A673 (cell line): ENCODE data around the gene CYBA. TPM values are rescaled to one million over a fixed set of nuclear protein-coding genes. Genes with fewer than 3 reads are reported as not detected.

Experiments
- BruUV-seq: library from RNA; stranded (reverse); fragments of 400-500 nt; replicated peaks from 2 replicates; lab custom pipeline; 2021; lab: Mats Ljungman, UMichigan
- CTCF ChIA-PET: fragments of 300-600 bp; sonication (Branson Sonifier 250); formaldehyde crosslinking; loops from one replicate; lab custom pipeline; 2022; ENCODE audit warnings: antibody characterized with exemption; lab: Charles Lee
- POLR2A ChIA-PET: fragments of 300-600 bp; sonication (Branson Sonifier 250); formaldehyde crosslinking; loops from one replicate; lab custom pipeline; 2022; ENCODE audit warnings: antibody characterized with exemption; ENCODE audit not compliant: low non-redundant PET; lab: Charles Lee
- DNase-seq: peaks from one replicate; pipeline ENCODE4 v3.0.0-alpha.2; 2015; ENCODE audit warnings: low spot score
- H3K27ac ChIP-seq: fragments of 200-600 bp; sonication (generic); 2 replicates; pipeline ENCODE4 v1.5.1; 2016; ENCODE audit warnings: mixed run types, low read depth, mild to moderate bottlenecking, mixed read lengths, antibody characterized with exemption, low read length; ENCODE audit not compliant: poor library complexity, severe bottlenecking
- H3K27me3 ChIP-seq: fragments of 200-600 bp; sonication (generic); replicated peaks from 2 replicates; pipeline ENCODE4 v1.6.1; 2017; ENCODE audit warnings: mixed run types, low read depth, mild to moderate bottlenecking, mixed read lengths, antibody characterized with exemption, low read length; ENCODE audit not compliant: insufficient read depth, poor library complexity
- H3K36me3 ChIP-seq: fragments of 200-600 bp; sonication (generic); 2 replicates; pipeline ENCODE4 v1.6.1; 2016; ENCODE audit warnings: mixed run types, mild to moderate bottlenecking, mixed read lengths, antibody characterized with exemption, low read length; ENCODE audit not compliant: insufficient read depth, poor library complexity, severe bottlenecking
- H3K4me1 ChIP-seq: fragments of 200-600 bp; sonication (generic); 2 replicates; pipeline ENCODE4 v1.6.1; 2017; ENCODE audit warnings: mixed run types, mild to moderate bottlenecking, mixed read lengths, antibody characterized with exemption, low read length; ENCODE audit not compliant: insufficient read depth, poor library complexity, severe bottlenecking
- H3K4me3 ChIP-seq: fragments of 200-600 bp; sonication (generic); 2 replicates; pipeline ENCODE4 v1.5.1; 2016; ENCODE audit warnings: low read depth, mixed run types, mild to moderate bottlenecking, mixed read lengths, low read length; ENCODE audit not compliant: poor library complexity, severe bottlenecking
- H3K9me3 ChIP-seq: fragments of 200-600 bp; sonication (generic); 2 replicates; pipeline ENCODE4 v1.6.1; 2016; ENCODE audit warnings: mixed run types, low read depth, mild to moderate bottlenecking, mixed read lengths, antibody characterized with exemption, low read length; ENCODE audit not compliant: poor library complexity, severe bottlenecking
- CTCF ChIP-seq: fragments of 300-800, 200-600 bp; sonication (generic); conservative IDR thresholded peaks from 2 replicates; pipeline ENCODE4 v1.5.1; 2017; ENCODE audit warnings: low read depth, mild to moderate bottlenecking, antibody characterized with exemption, low read length, moderate library complexity, mixed read lengths
- EZH2 ChIP-seq: fragments of 200-600 bp; sonication (generic); IDR thresholded peaks from 2 replicates; pipeline ENCODE4 v1.6.1; 2017; ENCODE audit warnings: borderline replicate concordance, low read depth, mild to moderate bottlenecking, mixed read lengths, antibody characterized with exemption, low read length; ENCODE audit not compliant: poor library complexity, severe bottlenecking
- intact Hi-C: fragments of 100-400 bp; cut with micrococcal nuclease; formaldehyde crosslinking; loops from one replicate; pipeline ENCODE4 v1.10.0; 2022; ENCODE audit not compliant: unreplicated experiment
- total RNA-seq: library from RNA; stranded (reverse); gene quantifications from 2 replicates; pipeline ENCODE4 v1.2.3, GENCODE V29; 2021

Gene CYBA
- total RNA-seq, 1 experiment from 2014 or later, result 44.7 TPM

GRCh38 chr16:88691129-88691813 lies 40.4 kb upstream of the CYBA start:
- Histone ChIP-seq H3K9me3 (no peaks in the 10 kb centered on the region), H3K27me3 (no peaks in the 10 kb centered on the region), H3K4me3 (no peak overlapping the region), H3K27ac (no peak overlapping the region), H3K4me1 (no peaks in the 10 kb centered on the region), H3K36me3 (no peaks in the 10 kb centered on the region)
- TF ChIP-seq CTCF, result no peak
- TF ChIP-seq EZH2, result no peak
- ChIA-PET POLR2A (no interaction called here), CTCF (no interaction called here)
- intact Hi-C loops, result no loop called here
- no TSS peak for BruUV-seq
- DNase-seq, result no peak

- no TSS peak for BruUV-seq
- Histone ChIP-seq H3K27ac (no peak overlapping the region), H3K4me3 (no peak overlapping the region), H3K9me3 (no peaks in the 10 kb centered on the region), H3K4me1 (peaks cover 3% of the 10 kb centered on the region), H3K36me3 (no peaks in the 10 kb centered on the region), H3K27me3 (no peaks in the 10 kb centered on the region)
- ChIA-PET POLR2A (no interaction called here), CTCF (no interaction called here)
- no peak for TF ChIP-seq EZH2
- intact Hi-C loops, result no loop called here
- DNase-seq, result no peak
Observed at GRCh38 chr16:88690341-88691128, 39.7 kb upstream of the CYBA start.

GRCh38 chr16:88688013-88688778 lies 37.3 kb upstream of the CYBA start:
- DNase-seq, result peak; percentile 37
- H3K36me3 ChIP-seq, result no peaks in the 10 kb centered on the region
- no peak overlapping the region for H3K4me3 ChIP-seq
- ChIA-PET CTCF (interaction anchor here (0.7 kb wide), 1 partner anchor 200 kb away, joined by 3 read pairs; no protein-coding TSS in a partner anchor), POLR2A (interaction anchor here (0.6 kb wide), 1 partner anchor 644 kb away, joined by 3 read pairs; no protein-coding TSS in a partner anchor)
- H3K9me3 ChIP-seq, result no peaks in the 10 kb centered on the region
- H3K27ac ChIP-seq, result no peak overlapping the region
- intact Hi-C loops, result no loop called here
- H3K4me1 ChIP-seq, result peaks cover 6% of the 10 kb centered on the region
- no peaks in the 10 kb centered on the region for H3K27me3 ChIP-seq
- TF ChIP-seq EZH2, result no peak
- no peak for TF ChIP-seq CTCF
- BruUV-seq, result no TSS peak
